H1 (cell line): ENCODE data around the gene MYADM. TPM values are rescaled to one million over a fixed set of nuclear protein-coding genes. Genes with fewer than 3 reads are reported as not detected.

Experiments
- CTCF ChIA-PET: fragments of 300-600 bp; sonication (Branson Sonifier 250); formaldehyde crosslinking; loops from one replicate; lab custom pipeline; 2021; ENCODE audit not compliant: partially characterized antibody; lab: Charles Lee
- POLR2A ChIA-PET: fragments of 300-600 bp; sonication (Branson Sonifier 250); formaldehyde crosslinking; loops from one replicate; lab custom pipeline; 2021; ENCODE audit warnings: inconsistent platforms; ENCODE audit not compliant: partially characterized antibody; lab: Charles Lee
- DNase-seq, 2 experiments: peaks; one replicate each; pipeline versions ENCODE4 v3.0.0 to v3.0.0-alpha.2; 2010 to 2022; ENCODE audit warnings: low spot score in 2 of 2, low read depth in 1 of 2, mixed read lengths in 1 of 2
- FAIRE-seq: peaks from 2 replicates; lab custom pipeline; 2011; peaks lifted over from hg19 to GRCh38; lab: Jason Lieb, UNC
- H2AFZ ChIP-seq: 2 replicates; pipeline ENCODE4 v1.8.1; 2012; ENCODE audit warnings: low read length, inconsistent platforms
- H2AK5ac ChIP-seq: 2 replicates; pipeline ENCODE4 v1.6.1; 2013; ENCODE audit warnings: low read depth, low read length
- H2BK120ac ChIP-seq: replicated peaks from 2 replicates; pipeline ENCODE3; 2013; ENCODE audit warnings: low read depth, low read length, inconsistent platforms
- H2BK12ac ChIP-seq: 2 replicates; pipeline ENCODE4 v1.6.1; 2013; ENCODE audit warnings: low read depth, low read length
- H2BK15ac ChIP-seq: 2 replicates; pipeline ENCODE4 v1.6.1; 2013; ENCODE audit warnings: low read length
- H2BK20ac ChIP-seq: 2 replicates; pipeline ENCODE4 v1.6.1; 2013; ENCODE audit warnings: low read length
- H2BK5ac ChIP-seq: 2 replicates; pipeline ENCODE4 v1.6.1; 2013; ENCODE audit warnings: low read depth, low read length
- H3K14ac ChIP-seq: 2 replicates; pipeline ENCODE4 v1.6.1; 2013; ENCODE audit warnings: inconsistent platforms; ENCODE audit not compliant: insufficient read length
- H3K18ac ChIP-seq: 2 replicates; pipeline ENCODE4 v1.6.1; 2013; ENCODE audit warnings: low read length; ENCODE audit errors: extremely low read depth
- H3K23ac ChIP-seq: 2 replicates; pipeline ENCODE4 v1.6.1; 2013; ENCODE audit warnings: inconsistent platforms; ENCODE audit not compliant: insufficient read length
- H3K23me2 ChIP-seq: 2 replicates; pipeline ENCODE4 v1.6.1; 2013; ENCODE audit warnings: low read depth, low read length
- H3K27ac ChIP-seq: 2 replicates; pipeline ENCODE4 v1.6.1; 2011; ENCODE audit warnings: low read depth, low read length, inconsistent platforms
- H3K27me3 ChIP-seq, 4 experiments: replicated peaks in 1 of 4; 1 replicate in 1 of 4; 2 replicates in 3 of 4; pipeline versions ENCODE4 v1.6.1 to v1.8.1; 2011 to 2013; ENCODE audit warnings: low read length in 3 of 4, mild to moderate bottlenecking in 3 of 4, inconsistent platforms in 2 of 4, mixed read lengths in 2 of 4, moderate library complexity in 1 of 4; ENCODE audit not compliant: control insufficient read depth in 3 of 4, insufficient read depth in 3 of 4; ENCODE audit errors: extremely low read depth in 1 of 4
- H3K36me3 ChIP-seq, 4 experiments: 2 replicates each; pipeline versions ENCODE4 v1.6.1 to v1.8.1; 2011 to 2013; ENCODE audit warnings: mild to moderate bottlenecking in 4 of 4, low read length in 3 of 4, moderate library complexity in 2 of 4, control low read depth in 1 of 4, inconsistent platforms in 1 of 4; ENCODE audit not compliant: insufficient read depth in 4 of 4, control insufficient read depth in 2 of 4
- H3K4ac ChIP-seq: replicated peaks from 2 replicates; pipeline ENCODE3; 2013; ENCODE audit warnings: low read length, low read depth, mixed read lengths, inconsistent platforms; ENCODE audit not compliant: insufficient read length
- H3K4me1 ChIP-seq, 4 experiments: replicated peaks in 1 of 4; 1 replicate in 1 of 4; 2 replicates in 3 of 4; pipeline versions ENCODE4 v1.6.1 to v1.8.1; 2011 to 2013; ENCODE audit warnings: low read length in 3 of 4, inconsistent platforms in 2 of 4, mixed read lengths in 1 of 4; ENCODE audit not compliant: insufficient read depth in 4 of 4, control insufficient read depth in 3 of 4
- H3K4me2 ChIP-seq, 2 experiments: 2 replicates each; pipeline versions ENCODE4 v1.6.1 to v1.8.1; 2011 to 2013; ENCODE audit warnings: low read depth in 2 of 2, low read length in 2 of 2, control low read depth in 1 of 2, inconsistent platforms in 1 of 2, mild to moderate bottlenecking in 1 of 2; ENCODE audit not compliant: insufficient read depth in 1 of 2
- H3K4me3 ChIP-seq, 4 experiments: fragments of 200-600, 300-600 bp in 1 of 4; sonication (generic), shearing (Covaris generic), sonication (Bioruptor Twin) in 1 of 4; 2 replicates each; pipeline versions ENCODE4 v1.5.1 to v1.8.1; 2011 to 2016; ENCODE audit warnings: low read length in 4 of 4, low read depth in 3 of 4, control low read depth in 2 of 4, inconsistent platforms in 2 of 4, mild to moderate bottlenecking in 2 of 4, mixed read lengths in 1 of 4, moderate library complexity in 1 of 4; ENCODE audit not compliant: insufficient read depth in 2 of 4; ENCODE audit errors: extremely low read depth in 1 of 4
- H3K56ac ChIP-seq: replicated peaks from 2 replicates; pipeline ENCODE3; 2013; ENCODE audit warnings: low read depth, mild to moderate bottlenecking, mixed read lengths, low read length, inconsistent platforms; ENCODE audit not compliant: insufficient read length
- H3K79me1 ChIP-seq: 2 replicates; pipeline ENCODE4 v1.6.1; 2013; ENCODE audit warnings: low read depth, low read length, control low read depth
- H3K79me2 ChIP-seq, 2 experiments: 2 replicates each; pipeline versions ENCODE4 v1.6.1 to v1.8.1; 2012 to 2013; ENCODE audit warnings: low read length in 2 of 2, mild to moderate bottlenecking in 2 of 2, inconsistent platforms in 1 of 2; ENCODE audit not compliant: insufficient read depth in 2 of 2, control insufficient read depth in 1 of 2
- H3K9ac ChIP-seq, 4 experiments: replicated peaks in 1 of 4; 1 replicate in 1 of 4; 2 replicates in 3 of 4; pipeline versions ENCODE4 v1.6.1 to v1.8.1; 2011 to 2013; ENCODE audit warnings: low read depth in 3 of 4, low read length in 3 of 4, control low read depth in 2 of 4, mild to moderate bottlenecking in 2 of 4, moderate library complexity in 2 of 4, inconsistent platforms in 1 of 4; ENCODE audit errors: extremely low read depth in 1 of 4
- H3K9me3 ChIP-seq, 2 experiments: 2 replicates each; pipeline versions ENCODE4 v1.6.1 to v1.8.1; 2012 to 2013; ENCODE audit warnings: mild to moderate bottlenecking in 2 of 2, moderate library complexity in 2 of 2, control low read depth in 1 of 2, inconsistent platforms in 1 of 2, low read depth in 1 of 2, low read length in 1 of 2, mixed read lengths in 1 of 2; ENCODE audit not compliant: insufficient read depth in 2 of 2
- H4K20me1 ChIP-seq, 2 experiments: replicated peaks in 1 of 2; 2 replicates each; pipeline versions ENCODE3 to v1.8.1; 2011 to 2013; ENCODE audit warnings: inconsistent platforms in 2 of 2, low read length in 2 of 2, mild to moderate bottlenecking in 1 of 2; ENCODE audit not compliant: insufficient read depth in 2 of 2, control insufficient read depth in 1 of 2
- H4K5ac ChIP-seq: 2 replicates; pipeline ENCODE4 v1.6.1; 2013; ENCODE audit warnings: low read length, low read depth, mixed read lengths, inconsistent platforms; ENCODE audit not compliant: insufficient read length
- H4K8ac ChIP-seq: 2 replicates; pipeline ENCODE4 v1.8.0; 2013; ENCODE audit warnings: mild to moderate bottlenecking, moderate library complexity, low read length, inconsistent platforms; ENCODE audit not compliant: insufficient read depth; ENCODE audit errors: extremely low read depth
- H4K91ac ChIP-seq: replicated peaks from 2 replicates; pipeline ENCODE3; 2013; ENCODE audit warnings: low read length, mixed read lengths, inconsistent platforms; ENCODE audit not compliant: insufficient read length
- BRCA1 ChIP-seq: IDR thresholded peaks from 2 replicates; pipeline ENCODE4 v1.6.1; 2012; ENCODE audit warnings: low read depth, low read length, improper control_type of control experiment
- CBX8 ChIP-seq: fragments of 300-800, 300-1000 bp; sonication (generic); IDR thresholded peaks from 2 replicates; pipeline ENCODE4 v1.7.1; 2016; ENCODE audit warnings: low read depth, low read length, borderline replicate concordance
- CREB1 ChIP-seq: IDR thresholded peaks from 2 replicates; pipeline ENCODE4 v1.6.1; 2012; ENCODE audit warnings: inconsistent platforms
- GTF2F1 ChIP-seq: IDR thresholded peaks from 2 replicates; pipeline ENCODE4 v1.6.1; 2012; ENCODE audit warnings: low read depth, low read length, improper control_type of control experiment, borderline replicate concordance
- KDM4A ChIP-seq: IDR thresholded peaks from one replicate; pipeline ENCODE4 v1.7.1; 2012; ENCODE audit warnings: low read depth, mild to moderate bottlenecking, moderate library complexity, low read length, inconsistent platforms; ENCODE audit not compliant: severe bottlenecking
- NRF1 ChIP-seq: IDR thresholded peaks from 2 replicates; pipeline ENCODE4 v1.6.1; 2011; ENCODE audit warnings: mild to moderate bottlenecking, low read depth, low read length, improper control_type of control experiment
- RNF2 ChIP-seq: fragments of 200-900, 300-1000 bp; sonication (generic); IDR thresholded peaks from 2 replicates; pipeline ENCODE4 v1.7.1; 2016; ENCODE audit warnings: borderline replicate concordance, low read depth, mild to moderate bottlenecking, antibody characterized with exemption, low read length; ENCODE audit not compliant: poor library complexity, severe bottlenecking; ENCODE audit errors: missing control alignments
- SAP30 ChIP-seq: fragments of 300-600 bp; sonication (generic); IDR thresholded peaks from 2 replicates; pipeline ENCODE4 v1.7.1; 2012; ENCODE audit warnings: low read length, moderate library complexity, mild to moderate bottlenecking, inconsistent platforms; ENCODE audit not compliant: insufficient read depth, insufficient replicate concordance
- SIX5 ChIP-seq: IDR thresholded peaks from 2 replicates; pipeline ENCODE4 v1.6.1; 2011; ENCODE audit warnings: mild to moderate bottlenecking, low read depth, low read length
- SRF ChIP-seq: IDR thresholded peaks from 2 replicates; pipeline ENCODE4 v1.6.1; 2011; ENCODE audit warnings: mild to moderate bottlenecking, low read depth, low read length, moderate library complexity
- TAF1 ChIP-seq: IDR thresholded peaks from 2 replicates; pipeline ENCODE4 v1.6.1; 2011; ENCODE audit warnings: mild to moderate bottlenecking, low read depth, low read length
- TEAD4 ChIP-seq: IDR thresholded peaks from 2 replicates; pipeline ENCODE4 v1.6.1; 2012; ENCODE audit warnings: low read depth, low read length, inconsistent platforms, mixed read lengths
- WGBS, 2 experiments: shearing (Covaris generic) in 1 of 2; methylation state at CpG; one replicate each; pipeline versions ENCODE4 v1.1.6 to v1.1.7; 2013 to 2015; ENCODE audit warnings: low lambda C conversion rate in 2 of 2, mixed read lengths in 2 of 2, inconsistent platforms in 1 of 2, low coverage in 1 of 2, missing lambda C conversion rate in 1 of 2; ENCODE audit not compliant: insufficient replicate concordance in 2 of 2, insufficient coverage in 1 of 2, insufficient read length in 1 of 2; ENCODE audit errors: extremely low coverage in 1 of 2, missing lambda C conversion rate in 1 of 2; 5-methylcytosine and 5-hydroxymethylcytosine counted together
- polyA plus RNA-seq, 7 experiments: library from polyadenylated mRNA; depleted of rRNA in 3 of 7; stranded (reverse) in 5 of 7; unstranded in 2 of 7; fragments of >200 nt in 5 of 7; fragments of 200-250 nt in 2 of 7; gene quantifications; 1 replicate in 5 of 7; 2 replicates in 1 of 7; 4 replicates in 1 of 7; pipeline versions ENCODE4 v1.2.1 to v1.2.3, GENCODE V29; 2011 to 2013; ENCODE audit warnings: missing spikeins in 2 of 7, mixed read lengths in 2 of 7
- total RNA-seq: library from RNA; stranded (reverse); fragmentation: NEBNext Ultra II Directional; extraction: Animal tissue kit (Norgen Biotek cat#: 25700); gene quantifications from 2 replicates; pipeline ENCODE4 v1.2.1, GENCODE V29; 2021
- TF ChIP-seq, protein P1 (sequence below): IDR thresholded peaks from 2 replicates; pipeline ENCODE4 v1.6.1; 2011; ENCODE audit warnings: low read depth, mild to moderate bottlenecking, low read length; ENCODE audit not compliant: insufficient read depth

MYADM gene
- total and polyA plus RNA-seq, 2 of the 8 experiments (the other 6 are each of a cell fraction or from before 2014, with no cell fraction given) = 70.1 to 74.2 TPM

DNA sequence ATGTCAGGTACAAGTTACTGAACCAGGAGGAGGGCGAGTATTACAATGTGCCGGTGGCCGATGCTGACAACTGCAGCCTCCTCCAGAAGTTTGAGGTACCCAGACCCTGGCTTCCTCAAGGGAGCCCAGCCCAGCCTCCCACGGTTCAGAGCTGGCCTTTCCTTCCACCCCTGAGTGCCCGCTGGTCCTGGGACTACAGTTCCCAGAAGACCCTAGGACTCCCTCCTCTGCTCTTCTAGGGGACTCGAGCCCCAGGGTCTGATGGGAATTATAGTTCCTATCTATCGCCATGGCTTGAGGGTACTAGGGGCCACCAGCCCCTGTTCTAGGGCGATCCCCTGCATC, 25.3 kb downstream of the MYADM start:
- DNase-seq = no peak

More for the DNA sequence above, 25.3 kb downstream of the MYADM start:
- H3K56ac ChIP-seq = no peak overlapping the region
- no peak overlapping the region for H2AFZ ChIP-seq
- H3K79me1 ChIP-seq = no peaks in the 10 kb centered on the region
- CTCF ChIA-PET = interaction anchor here (1.1 to 3.1 kb wide), 5 partner anchors 8 to 88 kb away, joined by 3 to 10 read pairs (median 5); no protein-coding TSS in a partner anchor
- H3K4ac ChIP-seq = no peak overlapping the region
- no peak overlapping the region for H3K4me2 ChIP-seq
- WGBS, 2 experiments = 78% methylated on average over 8 of the region's 8 CpGs; no CpG with 5 or more reads in 1 of the 2 experiments
- POLR2A ChIA-PET = interaction anchor here (1.1 to 5.1 kb wide), 2 partner anchors 14 to 25 kb away, joined by 5 to 38 read pairs; partner anchors contain the start of gene MYADM
- H4K5ac ChIP-seq = no peak overlapping the region
- no peak overlapping the region for H3K27ac ChIP-seq
- no peak overlapping the region for H3K14ac ChIP-seq
- no peaks in the 10 kb centered on the region for H3K79me2 ChIP-seq
- H2BK5ac ChIP-seq = no peak overlapping the region
- H3K18ac ChIP-seq = no peak overlapping the region
- H3K4me3 ChIP-seq = no peak overlapping the region
- no peak overlapping the region for H4K91ac ChIP-seq
- peaks cover 0 to 4% (median 0%) of the 10 kb centered on the region in 4 experiments; a peak in 1 of 8 replicates for H3K36me3 ChIP-seq
- no peak overlapping the region for H2BK15ac ChIP-seq
- H2AK5ac ChIP-seq = no peak overlapping the region
- peaks cover 0 to 3% (median 0%) of the 10 kb centered on the region in 4 experiments; a peak in 1 of 7 replicates for H3K27me3 ChIP-seq
- no peak overlapping the region for H3K9ac ChIP-seq
- TF ChIP-seq SRF (no peak), BRCA1 (no peak), TAF1 (0 out of 2 replicates have a peak, but pooled peaks have one; percentile 8), SAP30 (no peak), TEAD4 (no peak), KDM4A (no peak), RNF2 (no peak), CBX8 (no peak), CREB1 (no peak), NRF1 (no peak), SIX5 (peak; percentile 94), GTF2F1 (no peak)
- TF ChIP-seq, protein P1, sequence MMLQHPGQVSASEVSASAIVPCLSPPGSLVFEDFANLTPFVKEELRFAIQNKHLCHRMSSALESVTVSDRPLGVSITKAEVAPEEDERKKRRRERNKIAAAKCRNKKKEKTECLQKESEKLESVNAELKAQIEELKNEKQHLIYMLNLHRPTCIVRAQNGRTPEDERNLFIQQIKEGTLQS = no peak; the same call in 1 of the 2 replicates
- H4K8ac ChIP-seq = no peak overlapping the region
- H2BK20ac ChIP-seq = no peak overlapping the region
- H3K23me2 ChIP-seq = peaks cover 4% of the 10 kb centered on the region
- no peak for FAIRE-seq
- peaks cover 0 to 10% (median 5%) of the 10 kb centered on the region in 4 experiments; a peak in 5 of 7 replicates for H3K4me1 ChIP-seq
- no peak overlapping the region for H2BK12ac ChIP-seq
- no peak overlapping the region for H2BK120ac ChIP-seq
- no peaks in the 10 kb centered on the region for H3K9me3 ChIP-seq
- no peaks in the 10 kb centered on the region for H4K20me1 ChIP-seq
- no peak overlapping the region for H3K23ac ChIP-seq
